Endothelial cell of hepatic sinusoid (primary cell): ENCODE measurements around the gene NTN1.
"Not testable (repeated sequence)": the region's sequence is repeated elsewhere in the genome, so short reads cannot be mapped to it uniquely, and the experiment has no call there.

Experiments used
- in situ Hi-C: cut with HindIII; loops from 2 replicates; pipeline ENCODE4 v1.10.0; 2017; ENCODE audit warnings: low sequenced_read_pairs

The NTN1 gene

GRCh38 chr17:9080296-9080914, 59.1 kb downstream of the NTN1 start:
- in situ Hi-C loops: no loop called here

- in situ Hi-C loops: no loop called here
These were observed 59.7 kb downstream of the NTN1 start for GRCh38 chr17:9080983-9081382.

GRCh38 chr17:9086577-9086976, 65.3 kb downstream of the NTN1 start:
- in situ Hi-C loops: no loop called here

DNA sequence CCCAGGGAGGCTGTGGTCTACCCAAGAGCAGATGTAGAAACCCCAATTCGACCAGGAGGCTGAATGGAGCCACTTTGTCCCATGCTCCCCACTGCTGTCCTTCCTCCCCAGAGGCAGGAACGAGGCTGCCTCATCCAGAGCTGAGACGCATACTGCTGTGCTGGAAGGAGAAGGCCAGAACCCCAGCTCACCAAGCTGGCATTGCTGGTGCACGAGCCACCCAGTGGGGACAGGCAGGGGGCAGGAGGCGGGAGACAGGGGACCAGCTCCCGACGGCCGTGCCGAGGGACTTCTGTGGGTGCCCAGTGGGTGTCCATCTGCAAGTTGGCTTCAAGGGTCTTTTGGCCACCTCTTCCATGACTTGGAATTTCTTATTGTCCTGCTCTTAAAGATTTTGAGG, 66.6 kb downstream of the NTN1 start:
- in situ Hi-C loops: no loop called here

GRCh38 chr17:9090641-9091096, 69.4 kb downstream of the NTN1 start:
- in situ Hi-C loops: no loop called here

- in situ Hi-C loops: no loop called here
These were observed 72.9 kb downstream of the NTN1 start for GRCh38 chr17:9094193-9094592.

DNA sequence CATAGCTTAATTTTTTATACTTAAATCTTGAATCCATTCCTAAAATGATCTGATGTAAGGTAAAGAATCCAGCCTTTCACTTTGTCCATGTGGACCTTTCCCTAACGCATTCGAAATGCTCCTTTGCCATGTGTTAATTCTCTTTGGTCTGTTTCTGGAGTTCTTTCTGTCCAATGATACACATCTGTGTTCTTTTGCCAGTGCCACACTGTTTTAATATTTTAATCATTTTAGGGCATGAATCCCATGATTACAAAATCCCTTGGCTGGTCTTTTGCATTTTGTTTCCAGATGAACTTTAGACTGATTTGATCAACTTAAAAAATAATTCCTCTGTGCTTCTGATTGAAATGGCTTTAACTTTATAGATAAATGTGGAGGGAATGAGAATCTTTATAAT, 74.1 kb downstream of the NTN1 start:
- in situ Hi-C loops: no loop called here

GRCh38 chr17:9098242-9098825, 77.0 kb downstream of the NTN1 start:
- in situ Hi-C loops: no loop called here

DNA sequence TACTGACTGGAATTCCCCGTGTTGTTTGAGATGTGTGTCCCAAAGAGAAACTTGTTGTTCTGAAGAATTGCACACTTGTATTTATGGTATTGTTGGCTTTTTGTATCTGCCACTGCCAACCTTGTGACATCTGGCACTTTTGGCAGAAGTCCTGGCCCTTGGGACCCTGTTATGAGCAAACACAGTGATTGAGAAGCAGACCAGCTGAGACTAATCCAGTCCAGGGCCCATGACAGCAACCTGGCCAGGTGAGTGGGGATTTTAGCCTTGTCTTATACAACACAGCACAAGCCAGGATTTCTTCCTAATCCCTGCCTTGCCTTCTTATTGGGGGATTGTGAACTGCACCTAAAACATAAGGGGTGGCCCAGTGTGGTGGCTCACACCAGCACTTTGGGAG, 80.0 kb downstream of the NTN1 start:
- in situ Hi-C loops: no loop called here

- in situ Hi-C loops: not testable (repeated sequence)
These were observed 81.9 kb downstream of the NTN1 start for GRCh38 chr17:9103193-9103592.

DNA sequence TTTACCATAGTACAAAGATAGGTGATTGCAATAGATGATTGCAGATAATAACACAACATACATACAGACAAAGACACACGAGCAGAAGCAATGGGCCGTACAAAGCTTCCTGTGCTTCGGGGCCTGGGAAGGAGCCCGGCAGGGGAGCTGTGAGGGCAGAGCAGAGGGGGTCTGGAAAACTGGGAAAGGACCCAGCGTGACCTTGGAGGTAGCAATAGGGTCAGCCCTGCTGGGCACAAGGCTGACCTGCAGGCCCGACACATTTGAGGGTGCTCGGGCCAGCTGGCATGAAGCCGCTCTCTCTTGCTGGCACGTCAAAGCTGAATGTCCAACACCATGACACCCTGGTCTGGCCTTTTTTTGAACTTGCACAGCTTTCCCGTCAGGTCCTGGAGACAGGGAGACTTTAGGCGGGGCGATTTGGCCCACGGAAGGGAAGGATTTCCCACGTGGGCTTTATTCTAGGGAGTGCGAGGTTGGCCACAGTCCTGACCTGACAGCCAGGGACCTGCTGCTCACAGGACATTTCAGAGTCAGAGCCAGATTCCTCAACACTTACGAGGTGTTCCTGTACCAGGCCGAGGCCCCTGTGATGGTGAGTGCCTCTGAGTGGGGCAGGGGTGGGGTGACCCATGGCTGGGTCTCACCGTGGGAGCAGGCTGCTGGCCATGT, 83.2 kb downstream of the NTN1 start:
- in situ Hi-C loops: no loop called here

GRCh38 chr17:9105068-9105868, 84.0 kb downstream of the NTN1 start:
- in situ Hi-C loops: no loop called here

GRCh38 chr17:9106278-9106677, 85.0 kb downstream of the NTN1 start:
- in situ Hi-C loops: not testable (repeated sequence)

DNA sequence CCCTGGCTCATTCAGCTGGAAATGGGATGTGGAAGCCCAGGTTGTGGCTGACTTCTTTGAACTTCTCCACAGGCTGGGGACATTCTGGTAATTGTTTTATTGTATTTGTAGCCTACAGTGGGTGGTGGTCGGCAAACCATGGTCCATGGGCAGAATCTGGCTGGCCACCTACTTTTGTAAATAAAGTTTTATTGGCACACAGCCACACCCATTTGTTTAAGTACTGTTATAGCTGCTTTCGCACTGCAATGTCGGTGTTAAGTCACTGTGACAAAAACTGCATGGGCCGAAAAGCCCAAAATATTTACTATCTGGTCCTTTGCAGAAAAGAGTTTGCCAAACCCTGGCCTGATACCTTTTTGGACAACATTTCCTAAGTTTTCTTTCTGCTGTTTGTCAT, 86.2 kb downstream of the NTN1 start:
- in situ Hi-C loops: no loop called here

- in situ Hi-C loops: no loop called here
These were observed 86.8 kb downstream of the NTN1 start for GRCh38 chr17:9108146-9108545.

GRCh38 chr17:9109933-9110332, 88.6 kb downstream of the NTN1 start:
- in situ Hi-C loops: no loop called here

DNA sequence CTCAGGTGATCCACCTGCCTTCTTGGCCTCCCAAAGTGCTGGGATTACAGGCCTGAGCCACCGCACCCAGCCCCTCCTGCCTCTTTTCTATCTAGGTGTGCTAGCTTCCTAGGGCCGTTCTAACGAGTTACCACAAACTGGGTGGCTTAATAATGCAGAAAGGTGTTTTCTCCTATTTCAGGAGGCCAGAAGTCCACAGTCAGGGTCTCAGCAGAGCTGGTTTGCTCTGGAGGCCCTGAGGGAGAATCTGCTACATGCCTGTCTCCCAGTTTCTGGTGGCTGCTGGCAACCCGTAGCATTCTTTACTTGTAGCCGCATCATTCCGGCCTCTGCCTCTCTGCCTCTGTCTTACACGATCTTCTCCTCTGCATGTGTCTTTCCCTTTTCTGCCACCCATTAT, 89.2 kb downstream of the NTN1 start:
- in situ Hi-C loops: no loop called here

- in situ Hi-C loops: no loop called here
These were observed 94.2 kb downstream of the NTN1 start for GRCh38 chr17:9115214-9116191.

DNA sequence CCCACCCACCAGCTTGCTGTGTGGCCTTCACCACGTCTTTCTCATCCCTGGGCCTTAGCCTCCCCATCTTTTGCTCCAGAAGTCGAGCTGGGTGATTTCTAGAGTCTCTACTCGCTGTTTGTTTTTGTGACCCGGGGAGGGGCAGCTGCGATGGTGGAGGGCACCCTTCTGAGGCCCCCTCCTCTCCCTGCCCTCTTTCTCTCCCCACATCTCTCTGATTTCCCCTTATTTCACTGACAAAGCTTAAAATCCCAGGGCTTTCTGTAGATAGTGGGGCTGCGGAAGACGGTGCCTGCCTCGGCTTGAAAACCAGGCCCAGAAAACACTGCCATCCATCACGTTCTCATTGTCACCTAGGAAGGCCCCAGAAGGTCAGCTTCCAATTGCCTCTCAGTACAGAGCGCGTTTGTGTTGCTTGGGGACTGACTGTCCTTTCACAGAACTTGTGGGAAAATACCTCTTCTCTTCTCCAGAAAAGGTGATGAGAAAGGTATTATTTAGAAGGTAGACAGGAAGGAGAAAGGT, 95.1 kb downstream of the NTN1 start:
- in situ Hi-C loops: no loop called here

DNA sequence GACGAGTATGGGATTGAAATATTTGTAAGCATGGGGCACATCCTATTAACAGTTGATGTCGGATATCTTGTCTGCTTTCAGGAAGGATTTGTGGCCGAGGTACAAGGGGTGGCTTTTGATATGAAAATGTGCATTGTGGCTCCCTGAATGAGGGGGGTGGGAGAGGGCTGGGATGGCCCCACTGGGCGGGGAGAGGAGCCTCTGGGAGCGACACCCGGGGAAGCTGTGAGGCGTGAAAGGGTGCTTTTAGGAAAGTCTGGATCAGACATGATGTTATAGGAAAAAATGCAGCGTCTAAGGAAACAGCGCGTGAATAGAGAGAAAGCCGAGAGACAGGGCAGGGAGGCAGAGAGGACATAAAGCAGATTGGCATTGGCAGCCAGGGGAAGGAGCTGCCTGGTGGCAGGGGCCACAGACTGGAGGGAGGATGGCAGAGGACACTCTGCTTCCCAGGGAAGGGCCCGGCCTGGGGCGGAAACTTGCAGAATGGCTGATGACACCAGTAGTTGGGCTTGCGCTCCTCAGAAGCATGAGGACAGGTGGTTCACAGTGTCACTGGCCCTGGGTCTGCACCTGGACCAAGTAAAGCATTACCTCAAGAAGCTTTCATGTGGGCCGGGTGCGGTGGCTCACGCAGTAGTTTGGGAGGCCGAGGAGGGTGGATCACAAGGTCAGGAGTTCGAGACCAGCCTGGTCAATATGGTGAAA, 95.7 kb downstream of the NTN1 start:
- in situ Hi-C loops: no loop called here
